ENCODE measurements around the gene ZNF318. TPM values are rescaled to one million over a fixed set of nuclear protein-coding genes. Genes with fewer than 3 reads are reported as not detected.
"Not testable (repeated sequence)": the region's sequence is repeated elsewhere in the genome, so short reads cannot be mapped to it uniquely, and the experiment has no call there.

Gene ZNF318
- total RNA-seq, 1 donor from 2014 or later = 23.2 TPM

GRCh38 chr6:43399932-43400487, 30.6 kb upstream of the ZNF318 start:
- Mint-ChIP-seq H3K27me3 (no peaks in the 10 kb centered on the region), H3K9me3 (ENCODE audit: low read depth) (no peaks in the 10 kb centered on the region), H3K4me1 (ENCODE audit: low read depth) (peaks cover 29% of the 10 kb centered on the region), H3K4me3 (ENCODE audit: low read depth) (no peak overlapping the region), H3K36me3 (ENCODE audit: insufficient read depth) (no peaks in the 10 kb centered on the region), H3K27ac (no peak overlapping the region)
- DNase-seq (ENCODE audit: low spot score, unreplicated experiment) = no peak
- TF ChIP-seq, protein P1, sequence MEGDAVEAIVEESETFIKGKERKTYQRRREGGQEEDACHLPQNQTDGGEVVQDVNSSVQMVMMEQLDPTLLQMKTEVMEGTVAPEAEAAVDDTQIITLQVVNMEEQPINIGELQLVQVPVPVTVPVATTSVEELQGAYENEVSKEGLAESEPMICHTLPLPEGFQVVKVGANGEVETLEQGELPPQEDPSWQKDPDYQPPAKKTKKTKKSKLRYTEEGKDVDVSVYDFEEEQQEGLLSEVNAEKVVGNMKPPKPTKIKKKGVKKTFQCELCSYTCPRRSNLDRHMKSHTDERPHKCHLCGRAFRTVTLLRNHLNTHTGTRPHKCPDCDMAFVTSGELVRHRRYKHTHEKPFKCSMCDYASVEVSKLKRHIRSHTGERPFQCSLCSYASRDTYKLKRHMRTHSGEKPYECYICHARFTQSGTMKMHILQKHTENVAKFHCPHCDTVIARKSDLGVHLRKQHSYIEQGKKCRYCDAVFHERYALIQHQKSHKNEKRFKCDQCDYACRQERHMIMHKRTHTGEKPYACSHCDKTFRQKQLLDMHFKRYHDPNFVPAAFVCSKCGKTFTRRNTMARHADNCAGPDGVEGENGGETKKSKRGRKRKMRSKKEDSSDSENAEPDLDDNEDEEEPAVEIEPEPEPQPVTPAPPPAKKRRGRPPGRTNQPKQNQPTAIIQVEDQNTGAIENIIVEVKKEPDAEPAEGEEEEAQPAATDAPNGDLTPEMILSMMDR (IDR thresholded peaks at IDR 0.05; ENCODE audit: unreplicated experiment) = no peak

DNA sequence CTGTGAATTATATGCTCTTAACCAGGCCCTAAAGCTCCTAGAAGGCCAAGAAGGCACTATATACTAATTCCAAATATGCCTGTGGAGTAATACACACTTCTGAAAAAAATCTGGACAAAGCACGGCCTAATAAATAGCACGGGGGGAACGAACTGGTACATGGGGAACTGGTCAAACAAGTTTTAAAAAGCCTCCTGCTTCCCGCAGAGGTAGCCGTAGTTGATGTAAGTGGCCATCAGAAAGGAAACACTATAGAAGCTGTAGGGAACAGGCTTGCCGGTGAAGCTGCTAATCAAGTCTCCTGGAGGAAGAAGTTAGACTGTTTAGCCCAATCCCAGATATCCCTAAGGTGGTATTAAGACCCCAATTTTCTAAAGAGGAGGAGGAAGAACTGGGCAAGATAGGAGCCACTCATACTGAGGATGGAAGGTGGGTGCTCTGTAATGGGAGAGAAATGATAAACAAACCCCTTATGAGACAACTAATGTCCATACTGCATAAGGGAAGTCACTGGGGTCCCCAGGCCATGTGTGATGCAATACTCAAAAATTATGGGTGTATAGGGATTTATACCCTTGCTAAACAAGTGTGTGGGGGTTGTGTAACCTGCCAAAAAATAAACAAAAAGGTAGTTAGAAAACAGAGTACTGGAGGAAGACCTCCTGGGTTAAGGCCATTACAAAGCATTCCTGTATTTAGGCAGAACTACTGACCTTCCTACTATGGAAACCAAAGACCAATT, 27.1 kb upstream of the ZNF318 start:
- Mint-ChIP-seq H3K36me3 (ENCODE audit: insufficient read depth) (no peaks in the 10 kb centered on the region), H3K4me1 (ENCODE audit: low read depth) (peaks cover 50% of the 10 kb centered on the region), H3K4me3 (ENCODE audit: low read depth) (no peak overlapping the region), H3K9me3 (ENCODE audit: low read depth) (no peaks in the 10 kb centered on the region), H3K27me3 (peaks cover 2% of the 10 kb centered on the region), H3K27ac (peak overlapping the region; percentile 76)
- no peak for DNase-seq (ENCODE audit: low spot score, unreplicated experiment)
- TF ChIP-seq, protein P1 (IDR thresholded peaks at IDR 0.05; ENCODE audit: unreplicated experiment) = no peak

DNA sequence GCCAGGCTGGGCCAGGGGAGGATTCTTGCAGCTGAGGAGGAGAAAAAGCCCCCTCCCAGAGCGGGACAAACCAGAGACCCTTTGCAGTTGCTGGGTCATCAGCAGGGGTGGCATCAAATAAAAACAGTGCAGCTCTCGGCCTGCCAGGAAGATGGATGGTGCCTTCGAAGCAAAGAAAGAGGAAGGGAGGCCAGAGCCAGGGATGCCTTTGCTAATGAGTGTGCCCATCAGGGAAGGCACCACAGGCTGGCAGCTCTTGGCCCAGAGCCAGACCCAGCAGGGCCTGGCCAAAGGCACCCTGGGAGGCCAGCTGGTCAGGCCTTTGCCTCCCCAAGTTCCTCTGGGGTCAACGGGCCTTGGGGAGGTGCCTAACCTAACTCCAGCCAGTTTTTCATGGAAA, 26.3 kb upstream of the ZNF318 start:
- TF ChIP-seq, protein P1 (IDR thresholded peaks at IDR 0.05; ENCODE audit: unreplicated experiment) = no peak
- Mint-ChIP-seq H3K4me1 (ENCODE audit: low read depth) (peaks cover 57% of the 10 kb centered on the region), H3K27me3 (peaks cover 2% of the 10 kb centered on the region), H3K4me3 (ENCODE audit: low read depth) (no peak overlapping the region), H3K36me3 (ENCODE audit: insufficient read depth) (no peaks in the 10 kb centered on the region), H3K27ac (no peak overlapping the region), H3K9me3 (ENCODE audit: low read depth) (no peaks in the 10 kb centered on the region)
- no peak for DNase-seq (ENCODE audit: low spot score, unreplicated experiment)

DNA sequence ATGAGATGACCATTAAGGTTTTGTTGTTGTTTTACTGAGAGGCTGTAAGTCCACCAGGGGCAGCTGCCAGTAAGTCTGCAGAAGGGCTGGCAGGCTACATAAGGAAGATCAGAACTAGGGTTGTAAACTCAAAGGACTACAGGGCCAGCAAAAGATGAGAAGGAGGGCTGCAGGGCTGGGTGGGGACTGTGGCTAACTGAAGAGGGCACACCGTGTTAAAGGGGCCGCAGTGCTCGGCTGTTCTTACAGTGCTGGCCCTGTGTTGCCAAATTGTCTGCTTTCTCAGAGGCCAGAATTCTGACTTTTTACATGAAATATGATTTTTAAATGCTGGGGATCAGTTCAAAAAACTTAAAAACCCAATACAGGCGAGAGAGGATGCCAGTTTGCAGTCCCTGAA, 25.5 kb upstream of the ZNF318 start:
- Mint-ChIP-seq H3K9me3 (ENCODE audit: low read depth) (no peaks in the 10 kb centered on the region), H3K27ac (no peak overlapping the region), H3K36me3 (ENCODE audit: insufficient read depth) (no peaks in the 10 kb centered on the region), H3K4me3 (ENCODE audit: low read depth) (no peak overlapping the region), H3K27me3 (peaks cover 2% of the 10 kb centered on the region), H3K4me1 (ENCODE audit: low read depth) (peaks cover 57% of the 10 kb centered on the region)
- TF ChIP-seq, protein P1 (IDR thresholded peaks at IDR 0.05; ENCODE audit: unreplicated experiment) = no peak
- DNase-seq (ENCODE audit: low spot score, unreplicated experiment) = no peak

GRCh38 chr6:43393602-43394001, 24.2 kb upstream of the ZNF318 start:
- Mint-ChIP-seq H3K27me3 (peaks cover 2% of the 10 kb centered on the region), H3K9me3 (ENCODE audit: low read depth) (no peaks in the 10 kb centered on the region), H3K27ac (no peak overlapping the region), H3K4me1 (ENCODE audit: low read depth) (peaks cover 53% of the 10 kb centered on the region), H3K4me3 (ENCODE audit: low read depth) (no peak overlapping the region), H3K36me3 (ENCODE audit: insufficient read depth) (no peaks in the 10 kb centered on the region)
- TF ChIP-seq, protein P1 (IDR thresholded peaks at IDR 0.05; ENCODE audit: unreplicated experiment) = no peak
- no peak for DNase-seq (ENCODE audit: low spot score, unreplicated experiment)

- not testable (repeated sequence) for DNase-seq (ENCODE audit: low spot score, unreplicated experiment); H3K27me3 Mint-ChIP-seq; H3K36me3 Mint-ChIP-seq (ENCODE audit: insufficient read depth); H3K4me3 Mint-ChIP-seq (ENCODE audit: low read depth); H3K27ac Mint-ChIP-seq; H3K9me3 Mint-ChIP-seq (ENCODE audit: low read depth)
- peaks cover 53% of the 10 kb centered on the region for H3K4me1 Mint-ChIP-seq (ENCODE audit: low read depth)
Measured at GRCh38 chr6:43393133-43393532, 23.7 kb upstream of the ZNF318 start.
